NT2/D1 (cell line): Measurements from ENCODE around the gene SYDE2.
"Not testable (repeated sequence)": the region's sequence is repeated elsewhere in the genome, so short reads cannot be mapped to it uniquely, and the experiment has no call there.

Experiments
- DNase-seq: peaks from one replicate; pipeline ENCODE4 v3.0.0-alpha.2; 2011; ENCODE audit warnings: low read depth, low spot score
- H3K27me3 ChIP-seq: 2 replicates; pipeline ENCODE4 v1.6.0; 2011; ENCODE audit warnings: mild to moderate bottlenecking; ENCODE audit not compliant: insufficient read length, insufficient read depth
- H3K36me3 ChIP-seq: 2 replicates; pipeline ENCODE4 v1.6.1; 2011; ENCODE audit warnings: mild to moderate bottlenecking, low read length, mixed read lengths; ENCODE audit not compliant: insufficient read depth, insufficient read length
- H3K4me1 ChIP-seq: 2 replicates; pipeline ENCODE4 v1.5.1; 2011; ENCODE audit not compliant: insufficient read depth, insufficient read length
- H3K4me3 ChIP-seq: 2 replicates; pipeline ENCODE4 v1.5.1; 2011; ENCODE audit warnings: low read depth; ENCODE audit not compliant: insufficient read length
- H3K9ac ChIP-seq: 2 replicates; pipeline ENCODE4 v1.6.0; 2011; ENCODE audit warnings: low read depth; ENCODE audit not compliant: insufficient read length
- H3K9me3 ChIP-seq: 2 replicates; pipeline ENCODE4 v1.5.1; 2011; ENCODE audit warnings: mild to moderate bottlenecking, low read length; ENCODE audit not compliant: insufficient read depth
- SUZ12 ChIP-seq: IDR thresholded peaks from 2 replicates; pipeline ENCODE4 v1.6.1; 2011; ENCODE audit not compliant: insufficient read length, insufficient read depth; ENCODE audit errors: extremely low read depth
- YY1 ChIP-seq: IDR thresholded peaks from 2 replicates; pipeline ENCODE4 v1.6.1; 2011; ENCODE audit not compliant: insufficient read length, insufficient read depth
- ZNF274 ChIP-seq: IDR thresholded peaks from 2 replicates; pipeline ENCODE4 v1.6.1; 2011; ENCODE audit warnings: mild to moderate bottlenecking, low read depth, low read length

Gene SYDE2

DNA sequence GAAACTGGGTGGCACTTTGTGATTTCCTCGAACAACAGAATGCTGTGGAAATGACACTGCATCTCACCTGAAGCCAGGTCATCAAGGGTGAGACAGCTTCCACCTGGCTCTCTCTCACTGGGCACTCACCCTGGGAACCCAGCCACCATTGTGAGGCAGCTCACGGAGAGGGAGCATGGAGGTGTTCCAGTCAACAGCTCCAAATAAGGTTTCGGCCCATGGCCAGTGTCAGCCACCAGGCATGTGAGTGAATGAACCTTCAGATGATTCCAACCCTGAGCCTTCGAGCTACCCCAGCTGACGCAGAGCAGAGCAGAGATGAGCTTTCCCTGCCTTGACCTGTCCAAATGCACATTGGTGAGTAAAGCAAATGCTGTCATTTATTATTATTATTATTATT is 58.1 kb downstream of the SYDE2 start:
- H3K9ac ChIP-seq = no peak overlapping the region
- H3K36me3 ChIP-seq = no peaks in the 10 kb centered on the region
- no peak for TF ChIP-seq ZNF274
- no peak for TF ChIP-seq YY1
- no peak for TF ChIP-seq SUZ12
- no peak for DNase-seq
- no peaks in the 10 kb centered on the region for H3K9me3 ChIP-seq
- no peak overlapping the region for H3K4me3 ChIP-seq
- H3K4me1 ChIP-seq = no peaks in the 10 kb centered on the region
- H3K27me3 ChIP-seq = no peaks in the 10 kb centered on the region

DNA sequence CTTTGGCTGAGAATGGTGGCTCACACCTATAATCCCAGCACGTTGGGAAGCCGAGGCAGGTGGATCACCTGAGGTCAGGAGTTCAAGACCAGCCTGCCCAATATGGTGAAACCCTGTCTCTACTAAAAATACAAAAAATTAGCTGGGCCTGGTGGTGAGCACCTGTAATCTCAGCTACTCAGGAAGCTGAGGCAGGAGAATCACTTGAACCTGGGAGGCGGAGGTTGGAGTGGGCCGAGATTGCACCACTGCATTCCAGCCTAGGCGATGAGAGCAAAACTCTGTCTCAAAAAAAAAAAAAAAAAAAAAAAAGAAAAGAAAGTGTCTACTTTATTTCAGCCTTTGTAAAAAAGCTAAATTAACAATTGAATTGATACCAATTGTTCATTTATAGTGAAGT is 62.4 kb downstream of the SYDE2 start:
- H3K36me3 ChIP-seq, H3K27me3 ChIP-seq, H3K4me3 ChIP-seq, DNase-seq, H3K9ac ChIP-seq, H3K9me3 ChIP-seq, H3K4me1 ChIP-seq: not testable (repeated sequence)

- no peak overlapping the region for H3K4me3 ChIP-seq
- no peak for DNase-seq
- no peaks in the 10 kb centered on the region for H3K9me3 ChIP-seq
- no peaks in the 10 kb centered on the region for H3K27me3 ChIP-seq
- no peaks in the 10 kb centered on the region for H3K36me3 ChIP-seq
- H3K9ac ChIP-seq = no peak overlapping the region
- H3K4me1 ChIP-seq = no peaks in the 10 kb centered on the region
- TF ChIP-seq SUZ12 = no peak
These were observed 63.2 kb downstream of the SYDE2 start for GRCh38 chr1:85137660-85138059.

DNA sequence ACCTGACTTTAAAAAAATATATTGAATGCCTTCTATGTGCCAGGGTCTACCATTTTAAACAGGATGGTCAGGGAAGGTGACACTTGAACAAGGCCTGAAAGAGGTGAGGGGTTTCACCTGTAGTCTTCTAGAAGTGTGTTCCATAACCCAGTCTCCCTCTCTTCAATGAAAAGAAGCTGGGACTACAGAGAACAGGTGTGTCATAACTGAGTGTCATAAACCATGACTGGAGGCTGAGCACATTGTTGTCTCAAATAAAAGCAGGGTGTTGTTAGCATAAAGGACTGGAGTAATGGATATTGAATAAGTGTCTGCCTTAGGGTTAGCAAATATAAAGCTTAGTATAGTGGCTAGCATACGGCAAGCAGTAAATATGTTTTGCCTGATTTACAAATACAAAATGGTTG is 65.4 kb downstream of the SYDE2 start:
- DNase-seq = no peak
- Histone ChIP-seq H3K4me3 (no peak overlapping the region), H3K27me3 (no peaks in the 10 kb centered on the region)

DNA sequence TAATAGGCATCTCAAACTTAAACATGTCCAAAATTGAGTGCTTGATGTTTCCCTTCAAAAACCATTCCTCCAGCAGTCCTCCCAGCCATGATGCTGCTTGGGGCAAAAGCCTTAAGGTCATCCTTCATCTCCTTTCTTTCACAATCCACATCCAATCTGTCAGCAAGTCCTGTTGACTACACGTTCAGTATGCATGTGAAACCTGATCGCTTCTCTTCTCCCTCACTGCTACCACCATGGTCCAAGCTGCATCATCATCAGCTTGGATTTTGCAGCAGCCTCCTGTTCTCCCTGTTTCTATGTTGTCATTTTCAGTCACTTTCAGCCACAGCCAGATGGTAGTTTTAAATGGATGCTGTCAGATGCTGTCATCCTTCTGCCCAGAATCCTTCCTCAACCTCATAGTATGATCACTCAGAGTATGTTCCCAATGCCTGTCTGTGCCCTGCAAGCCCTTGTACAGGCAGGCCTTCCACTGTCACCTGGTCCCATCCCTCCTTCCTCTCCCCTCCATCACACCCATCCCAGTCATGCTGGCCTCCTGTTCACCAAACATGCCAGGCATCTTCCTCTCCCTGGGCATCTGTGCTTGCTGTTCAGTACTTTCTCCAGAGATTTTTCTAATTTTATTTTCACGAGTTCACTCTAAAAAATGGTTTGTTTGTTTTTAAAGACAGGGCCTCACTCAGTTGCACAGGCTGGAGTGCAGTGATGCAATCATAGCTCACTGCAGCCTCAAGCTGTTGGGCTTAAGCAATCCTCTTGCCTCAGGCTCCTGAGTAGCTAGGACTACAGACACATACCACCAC is 66.0 kb downstream of the SYDE2 start:
- no peak overlapping the region for H3K9ac ChIP-seq
- DNase-seq = no peak

More for the DNA sequence above, 65.4 kb downstream of the SYDE2 start:
- Histone ChIP-seq H3K4me1 (no peaks in the 10 kb centered on the region), H3K36me3 (no peaks in the 10 kb centered on the region), H3K9ac (no peak overlapping the region), H3K9me3 (no peaks in the 10 kb centered on the region)
- TF ChIP-seq YY1 (no peak), SUZ12 (no peak), ZNF274 (no peak)

DNA sequence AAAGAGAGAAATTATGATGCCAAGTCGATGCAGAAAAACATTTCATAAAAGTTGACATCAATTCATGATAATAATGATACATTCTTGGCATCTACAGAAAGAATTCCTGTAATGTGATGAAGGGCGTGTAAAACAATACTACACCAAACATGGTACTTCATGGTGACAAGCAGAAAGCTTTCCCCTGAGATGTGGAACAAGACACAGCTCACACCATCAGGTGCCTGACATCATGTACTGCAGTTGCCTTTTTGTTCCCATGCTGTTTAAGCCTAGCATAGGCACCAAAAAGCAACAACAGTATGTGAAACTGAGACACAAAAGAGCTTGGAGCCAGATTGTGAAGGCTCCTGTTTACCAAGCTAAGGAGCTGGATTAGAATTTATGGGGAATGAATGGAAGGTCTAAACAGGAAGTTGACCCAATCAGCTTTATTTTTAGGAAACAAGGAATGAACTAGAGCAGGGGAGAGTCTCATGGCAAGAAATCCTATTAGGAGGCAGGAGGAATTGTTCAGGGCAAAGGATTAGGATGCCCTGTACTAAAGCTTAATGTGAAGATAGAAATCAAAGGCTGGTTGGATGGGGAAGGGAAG is 67.2 kb downstream of the SYDE2 start:
- H3K9me3 ChIP-seq = no peaks in the 10 kb centered on the region
- DNase-seq = no peak
- TF ChIP-seq YY1 = no peak
- TF ChIP-seq ZNF274 = no peak
- no peak for TF ChIP-seq SUZ12
- H3K27me3 ChIP-seq = no peaks in the 10 kb centered on the region
- H3K4me3 ChIP-seq = no peak overlapping the region
- H3K4me1 ChIP-seq = no peaks in the 10 kb centered on the region
- no peaks in the 10 kb centered on the region for H3K36me3 ChIP-seq
- no peak overlapping the region for H3K9ac ChIP-seq

More for the DNA sequence above, 66.0 kb downstream of the SYDE2 start:
- Histone ChIP-seq H3K4me1 (no peaks in the 10 kb centered on the region), H3K9me3 (no peaks in the 10 kb centered on the region), H3K36me3 (no peaks in the 10 kb centered on the region), H3K27me3 (no peaks in the 10 kb centered on the region), H3K4me3 (no peak overlapping the region)
- TF ChIP-seq ZNF274 (no peak), YY1 (no peak), SUZ12 (no peak)

GRCh38 chr1:85132078-85132720 is 68.6 kb downstream of the SYDE2 start:
- no peak for TF ChIP-seq ZNF274
- Histone ChIP-seq H3K9ac (no peak overlapping the region), H3K4me3 (no peak overlapping the region), H3K4me1 (no peaks in the 10 kb centered on the region), H3K36me3 (no peaks in the 10 kb centered on the region), H3K9me3 (no peaks in the 10 kb centered on the region), H3K27me3 (no peaks in the 10 kb centered on the region)
- DNase-seq = no peak
